Measurements from ENCODE around the gene ELMO1.
A peak's percentile ranks its signal among the peaks of the same experiment; 100 is the strongest.

Gene ELMO1

GRCh38 chr7:36847946-36848345 is 600.7 kb downstream of the ELMO1 start:
- Mint-ChIP-seq H3K9me3 (peaks cover 10 to 14% of the 10 kb centered on the region in 2 donors), H3K27ac (no peak overlapping the region), H3K4me3 (no peak overlapping the region), H3K36me3 (ENCODE audit: insufficient read depth) (no peaks in the 10 kb centered on the region), H3K4me1 (ENCODE audit: low read depth in 2 of 2) (peaks cover 10 to 22% of the 10 kb centered on the region in 2 donors), H3K27me3 (no peaks in the 10 kb centered on the region)
- ATAC-seq (replicated peaks) (no peak), DNase-seq (no peak)

- ATAC-seq (replicated peaks) (no peak), DNase-seq (no peak)
- no peaks in the 10 kb centered on the region for H3K36me3 Mint-ChIP-seq (ENCODE audit: insufficient read depth)
- no peak overlapping the region for H3K4me3 Mint-ChIP-seq
- H3K4me1 Mint-ChIP-seq (ENCODE audit: low read depth in 2 of 2) = peaks cover 0 to 3% of the 10 kb centered on the region in 2 donors
- H3K9me3 Mint-ChIP-seq = peaks cover 10 to 14% of the 10 kb centered on the region in 2 donors
- no peak overlapping the region for H3K27ac Mint-ChIP-seq
- H3K27me3 Mint-ChIP-seq = no peaks in the 10 kb centered on the region
Measured at GRCh38 chr7:36844374-36844773, 604.3 kb downstream of the ELMO1 start.

GRCh38 chr7:36840904-36841303 is 607.8 kb downstream of the ELMO1 start:
- no peak overlapping the region for H3K27ac Mint-ChIP-seq

DNA sequence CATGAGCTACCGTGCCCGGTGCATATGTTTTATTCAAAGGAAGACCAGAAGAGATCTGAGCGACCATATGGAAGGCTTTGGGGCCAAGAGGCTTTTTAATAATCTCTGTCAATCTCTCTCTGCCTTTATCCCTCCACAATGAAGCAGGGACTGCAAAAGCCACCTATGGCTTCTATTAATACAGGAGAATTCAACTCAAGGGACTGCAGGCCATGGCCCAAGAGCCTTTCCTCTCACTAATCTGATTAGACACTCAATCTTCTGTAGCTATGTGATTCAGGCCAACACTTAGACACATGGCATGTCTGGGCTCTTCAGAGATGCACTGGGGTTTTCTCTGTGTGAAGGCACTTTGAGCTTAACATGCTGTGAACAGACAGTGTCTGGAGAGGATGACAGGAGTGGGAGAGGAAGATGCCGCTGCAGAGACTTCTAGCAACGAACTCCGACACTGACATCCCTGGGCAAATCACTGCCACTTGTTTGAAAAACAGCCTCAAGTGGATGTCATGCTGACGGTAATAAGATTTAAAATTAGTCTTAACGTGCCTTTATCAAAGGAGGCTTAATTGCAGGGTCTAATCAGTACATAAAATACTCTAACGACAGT is 609.9 kb downstream of the ELMO1 start:
- Mint-ChIP-seq H3K9me3 (no peaks in the 10 kb centered on the region), H3K27me3 (no peaks in the 10 kb centered on the region), H3K4me1 (ENCODE audit: low read depth in 2 of 2) (peaks cover 0 to 1% of the 10 kb centered on the region in 2 donors), H3K4me3 (no peak overlapping the region), H3K27ac (no peak overlapping the region), H3K36me3 (ENCODE audit: insufficient read depth) (no peaks in the 10 kb centered on the region)
- ATAC-seq (replicated peaks) = no peak
- no peak for DNase-seq

More at GRCh38 chr7:36840904-36841303, 607.8 kb downstream of the ELMO1 start:
- Mint-ChIP-seq H3K9me3 (peaks cover 3 to 5% of the 10 kb centered on the region in 2 donors), H3K27me3 (no peaks in the 10 kb centered on the region), H3K36me3 (ENCODE audit: insufficient read depth) (no peaks in the 10 kb centered on the region), H3K4me1 (ENCODE audit: low read depth in 2 of 2) (peaks cover 0 to 4% of the 10 kb centered on the region in 2 donors), H3K4me3 (no peak overlapping the region)
- ATAC-seq (replicated peaks) (no peak), DNase-seq (no peak)

- Mint-ChIP-seq H3K4me1 (ENCODE audit: low read depth in 2 of 2) (no peaks in the 10 kb centered on the region), H3K27me3 (no peaks in the 10 kb centered on the region), H3K9me3 (no peaks in the 10 kb centered on the region), H3K4me3 (no peak overlapping the region), H3K36me3 (ENCODE audit: insufficient read depth) (no peaks in the 10 kb centered on the region), H3K27ac (peak overlapping the region in 1 of 2 donors; percentile 12)
- DNase-seq (no peak), ATAC-seq (replicated peaks) (no peak)
Measured at GRCh38 chr7:36831049-36831448, 617.6 kb downstream of the ELMO1 start.

DNA sequence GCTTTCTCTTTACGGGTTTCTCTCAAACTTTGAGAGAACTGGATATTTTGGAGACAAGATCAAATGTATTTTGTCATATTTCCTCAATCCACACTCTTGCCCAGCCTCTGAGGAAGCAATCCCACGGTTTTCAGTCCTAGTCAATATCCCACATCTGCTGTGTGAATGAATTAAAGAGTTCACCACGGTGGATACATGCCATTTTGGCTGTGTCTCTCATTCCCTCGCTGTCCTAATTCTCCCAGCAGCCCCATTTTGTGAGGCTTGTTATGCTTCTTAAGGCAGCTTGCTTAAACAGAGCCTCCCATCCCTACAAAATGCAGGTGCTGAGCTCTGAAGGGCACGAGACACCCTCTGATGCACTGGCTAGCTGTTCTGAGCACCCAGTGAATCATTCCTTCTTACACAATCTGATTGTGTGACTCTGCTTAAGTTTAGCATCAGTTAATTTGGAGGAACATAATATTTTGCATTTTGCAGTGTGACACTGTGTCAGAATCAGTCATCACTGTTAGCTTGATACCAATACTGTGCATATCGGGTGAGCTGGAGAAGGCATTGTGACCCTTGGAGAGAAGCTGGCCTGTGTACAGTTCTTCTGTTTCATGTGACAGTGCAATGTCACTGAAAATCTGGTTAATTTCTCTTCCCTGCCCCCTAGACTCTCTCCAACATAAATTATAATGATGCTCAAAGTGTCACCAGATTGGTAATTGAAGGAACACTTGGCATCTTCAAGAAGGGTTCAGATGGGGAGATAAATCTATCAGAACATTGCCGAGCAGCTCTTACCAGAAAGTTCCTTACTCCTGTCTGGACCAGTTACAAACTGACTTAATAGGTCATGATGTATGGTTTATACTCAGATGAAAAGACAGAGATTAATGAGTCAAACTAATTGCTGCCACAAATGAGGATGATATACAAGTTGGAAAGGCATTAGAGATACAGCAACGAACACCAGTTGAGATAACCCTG is 620.6 kb downstream of the ELMO1 start:
- ATAC-seq (replicated peaks) (no peak), DNase-seq (no peak)
- no peaks in the 10 kb centered on the region for H3K36me3 Mint-ChIP-seq (ENCODE audit: insufficient read depth)
- H3K4me1 Mint-ChIP-seq (ENCODE audit: low read depth in 2 of 2) = no peaks in the 10 kb centered on the region
- no peak overlapping the region for H3K27ac Mint-ChIP-seq
- no peaks in the 10 kb centered on the region for H3K9me3 Mint-ChIP-seq
- H3K4me3 Mint-ChIP-seq = no peak overlapping the region
- no peaks in the 10 kb centered on the region for H3K27me3 Mint-ChIP-seq

DNA sequence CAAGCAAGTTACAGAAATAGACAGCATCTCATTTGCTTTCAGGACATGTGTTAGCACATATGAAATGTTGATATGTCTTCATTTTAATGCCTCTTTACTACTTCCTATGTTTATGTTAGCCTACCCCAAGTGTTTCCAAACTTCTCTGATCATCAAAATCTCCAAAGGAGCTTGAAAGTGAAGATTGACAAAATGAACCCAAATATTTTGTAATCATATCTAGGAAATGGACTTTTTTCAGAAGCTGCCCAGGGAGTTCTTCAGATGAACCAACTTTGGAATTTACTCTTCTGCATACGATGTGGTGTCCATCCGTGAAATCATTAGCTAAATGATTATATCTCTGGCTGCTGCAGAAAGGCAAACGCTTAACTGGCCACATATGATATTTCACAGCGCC is 623.2 kb downstream of the ELMO1 start:
- ATAC-seq (replicated peaks) = no peak
- H3K4me1 Mint-ChIP-seq (ENCODE audit: low read depth in 2 of 2) = peaks cover 3 to 7% of the 10 kb centered on the region in 2 donors
- H3K27ac Mint-ChIP-seq = no peak overlapping the region
- peaks cover 0 to 6% of the 10 kb centered on the region in 2 donors for H3K9me3 Mint-ChIP-seq
- H3K4me3 Mint-ChIP-seq = no peak overlapping the region
- no peaks in the 10 kb centered on the region for H3K36me3 Mint-ChIP-seq (ENCODE audit: insufficient read depth)
- no peaks in the 10 kb centered on the region for H3K27me3 Mint-ChIP-seq
- DNase-seq = no peak

DNA sequence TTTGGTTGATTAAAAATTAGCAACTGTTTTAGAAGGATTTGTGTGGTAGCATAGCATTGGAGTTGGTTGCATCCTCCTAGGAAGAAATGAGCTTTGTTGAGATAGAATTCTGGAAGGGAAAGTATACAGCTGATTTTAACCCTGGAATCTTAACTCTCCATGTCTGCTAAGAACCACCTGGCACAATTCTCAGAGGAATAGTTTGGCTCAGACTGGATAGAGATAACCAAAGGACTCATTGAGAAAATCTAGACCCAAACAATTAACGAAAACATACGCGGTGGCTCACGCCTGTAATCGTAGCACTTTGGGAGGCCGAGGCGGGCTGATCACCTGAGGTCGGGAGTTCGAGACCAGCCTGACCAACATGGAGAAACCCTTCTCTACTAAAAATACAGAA is 625.3 kb downstream of the ELMO1 start:
- Mint-ChIP-seq H3K36me3 (ENCODE audit: insufficient read depth) (no peaks in the 10 kb centered on the region), H3K4me1 (ENCODE audit: low read depth in 2 of 2) (peaks cover 3 to 7% of the 10 kb centered on the region in 2 donors), H3K27me3 (no peaks in the 10 kb centered on the region), H3K9me3 (peaks cover 0 to 6% of the 10 kb centered on the region in 2 donors), H3K27ac (no peak overlapping the region), H3K4me3 (no peak overlapping the region)
- DNase-seq = no peak
- no peak for ATAC-seq (replicated peaks)

- Mint-ChIP-seq H3K9me3 (peaks cover 0 to 6% of the 10 kb centered on the region in 2 donors), H3K4me1 (ENCODE audit: low read depth in 2 of 2) (peaks cover 3 to 7% of the 10 kb centered on the region in 2 donors), H3K27me3 (no peaks in the 10 kb centered on the region), H3K4me3 (no peak overlapping the region), H3K27ac (peak overlapping the region in 1 of 2 donors; percentile 60), H3K36me3 (ENCODE audit: insufficient read depth) (no peaks in the 10 kb centered on the region)
- ATAC-seq (replicated peaks) = no peak
- no peak for DNase-seq
Measured at GRCh38 chr7:36821617-36822016, 627.0 kb downstream of the ELMO1 start.

GRCh38 chr7:36820527-36821170 is 628.0 kb downstream of the ELMO1 start:
- Mint-ChIP-seq H3K27me3 (no peaks in the 10 kb centered on the region), H3K27ac (peak overlapping the region in 1 of 2 donors; percentile 60), H3K4me3 (no peak overlapping the region), H3K4me1 (ENCODE audit: low read depth in 2 of 2) (peaks cover 3 to 7% of the 10 kb centered on the region in 2 donors), H3K36me3 (ENCODE audit: insufficient read depth) (no peaks in the 10 kb centered on the region), H3K9me3 (peaks cover 0 to 6% of the 10 kb centered on the region in 2 donors)
- DNase-seq = no peak
- no peak for ATAC-seq (replicated peaks)

GRCh38 chr7:36819639-36820038 is 629.0 kb downstream of the ELMO1 start:
- ATAC-seq (replicated peaks) (no peak), DNase-seq (no peak)
- H3K27ac Mint-ChIP-seq = peak overlapping the region in 1 of 2 donors; percentile 60
- H3K36me3 Mint-ChIP-seq (ENCODE audit: insufficient read depth) = no peaks in the 10 kb centered on the region
- H3K4me1 Mint-ChIP-seq (ENCODE audit: low read depth in 2 of 2) = peaks cover 3 to 7% of the 10 kb centered on the region in 2 donors
- no peak overlapping the region for H3K4me3 Mint-ChIP-seq
- peaks cover 0 to 6% of the 10 kb centered on the region in 2 donors for H3K9me3 Mint-ChIP-seq
- H3K27me3 Mint-ChIP-seq = no peaks in the 10 kb centered on the region

- Mint-ChIP-seq H3K27me3 (no peaks in the 10 kb centered on the region), H3K4me3 (no peak overlapping the region), H3K36me3 (ENCODE audit: insufficient read depth) (no peaks in the 10 kb centered on the region), H3K27ac (no peak overlapping the region), H3K4me1 (ENCODE audit: low read depth in 2 of 2) (peaks cover 1 to 5% of the 10 kb centered on the region in 2 donors), H3K9me3 (no peaks in the 10 kb centered on the region)
- no peak for DNase-seq
- ATAC-seq (replicated peaks) = no peak
Measured at GRCh38 chr7:36814311-36814710, 634.4 kb downstream of the ELMO1 start.

DNA sequence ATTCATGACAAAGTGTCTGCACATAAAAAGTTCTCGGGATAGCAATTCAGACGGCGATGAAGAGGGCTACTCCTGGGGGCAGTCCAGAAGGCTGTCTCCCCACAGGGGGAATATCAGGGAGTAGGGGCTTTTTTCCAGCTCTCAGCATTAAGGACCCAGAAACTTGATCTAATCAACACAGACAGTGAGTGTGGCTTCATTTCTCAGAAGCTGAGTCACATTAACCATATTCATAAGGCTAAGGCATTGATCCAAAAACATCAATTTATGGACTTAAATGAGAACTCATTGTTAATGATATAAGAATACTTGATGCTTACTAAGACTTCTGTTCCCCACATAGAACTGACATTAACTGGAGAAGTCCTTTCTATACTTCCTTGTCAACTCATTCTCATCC is 636.9 kb downstream of the ELMO1 start:
- Mint-ChIP-seq H3K27ac (peak overlapping the region; percentile 14 to 33), H3K4me3 (no peak overlapping the region), H3K27me3 (peaks cover 0 to 7% of the 10 kb centered on the region in 2 donors), H3K4me1 (ENCODE audit: low read depth in 2 of 2) (peaks cover 13 to 14% of the 10 kb centered on the region in 2 donors), H3K9me3 (no peaks in the 10 kb centered on the region), H3K36me3 (ENCODE audit: insufficient read depth) (no peaks in the 10 kb centered on the region)
- ATAC-seq (replicated peaks) (no peak), DNase-seq (no peak)

Data from effector memory CD8-positive, alpha-beta T cell (primary cell).